WI38 (cell line): ENCODE data around the gene TCF3.

ENCODE experiments used
- H3K4me3 ChIP-seq: 2 replicates; pipeline ENCODE4 v1.5.1; 2011; ENCODE audit warnings: low read depth, mild to moderate bottlenecking, control low read depth, low read length
- TF ChIP-seq, protein P1 (sequence below): IDR thresholded peaks from 2 replicates; pipeline ENCODE4 v1.5.1; 2012; ENCODE audit warnings: low read depth, mild to moderate bottlenecking, control low read depth, low read length

TCF3 gene

DNA sequence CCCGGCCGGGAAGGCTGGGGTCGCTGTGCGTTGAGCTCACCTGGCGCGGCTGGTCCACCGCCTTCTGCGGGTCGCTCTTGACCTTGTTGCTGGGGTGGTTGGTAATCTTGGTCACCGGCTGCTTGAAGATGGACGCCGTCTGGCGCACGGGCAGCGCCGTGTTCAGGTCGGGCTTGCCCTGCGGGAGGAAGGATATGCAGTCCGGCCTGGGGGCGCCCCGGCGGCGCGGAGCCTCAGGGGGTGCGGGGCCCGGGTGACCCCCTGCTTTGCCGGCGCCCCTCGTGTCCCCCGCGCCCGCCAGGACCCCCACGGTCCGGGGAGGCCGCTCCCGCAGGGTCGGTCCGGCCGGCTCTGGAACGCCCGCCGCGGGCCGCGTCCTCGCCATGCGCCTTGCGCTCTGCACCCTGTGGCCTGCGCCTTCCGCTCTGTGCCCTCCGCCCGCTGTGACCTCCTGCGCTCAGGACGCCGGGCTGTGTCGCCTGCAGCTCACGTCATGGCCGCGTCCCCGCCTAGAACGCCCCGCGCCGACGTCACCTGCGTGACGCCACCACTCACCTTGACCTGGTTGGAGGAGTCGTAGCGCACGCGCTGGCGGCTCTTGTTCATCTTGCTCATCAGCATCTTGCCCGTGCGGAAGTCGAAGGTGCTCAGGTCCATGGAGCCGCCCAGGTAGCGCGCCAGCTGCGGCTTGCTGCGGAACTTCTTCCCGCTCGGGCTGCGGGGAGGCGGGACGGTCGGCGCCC lies 67.7 kb downstream of the TCF3 start:
- H3K4me3 ChIP-seq, result no peak overlapping the region
- TF ChIP-seq, protein P1, sequence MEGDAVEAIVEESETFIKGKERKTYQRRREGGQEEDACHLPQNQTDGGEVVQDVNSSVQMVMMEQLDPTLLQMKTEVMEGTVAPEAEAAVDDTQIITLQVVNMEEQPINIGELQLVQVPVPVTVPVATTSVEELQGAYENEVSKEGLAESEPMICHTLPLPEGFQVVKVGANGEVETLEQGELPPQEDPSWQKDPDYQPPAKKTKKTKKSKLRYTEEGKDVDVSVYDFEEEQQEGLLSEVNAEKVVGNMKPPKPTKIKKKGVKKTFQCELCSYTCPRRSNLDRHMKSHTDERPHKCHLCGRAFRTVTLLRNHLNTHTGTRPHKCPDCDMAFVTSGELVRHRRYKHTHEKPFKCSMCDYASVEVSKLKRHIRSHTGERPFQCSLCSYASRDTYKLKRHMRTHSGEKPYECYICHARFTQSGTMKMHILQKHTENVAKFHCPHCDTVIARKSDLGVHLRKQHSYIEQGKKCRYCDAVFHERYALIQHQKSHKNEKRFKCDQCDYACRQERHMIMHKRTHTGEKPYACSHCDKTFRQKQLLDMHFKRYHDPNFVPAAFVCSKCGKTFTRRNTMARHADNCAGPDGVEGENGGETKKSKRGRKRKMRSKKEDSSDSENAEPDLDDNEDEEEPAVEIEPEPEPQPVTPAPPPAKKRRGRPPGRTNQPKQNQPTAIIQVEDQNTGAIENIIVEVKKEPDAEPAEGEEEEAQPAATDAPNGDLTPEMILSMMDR, result no peak

DNA sequence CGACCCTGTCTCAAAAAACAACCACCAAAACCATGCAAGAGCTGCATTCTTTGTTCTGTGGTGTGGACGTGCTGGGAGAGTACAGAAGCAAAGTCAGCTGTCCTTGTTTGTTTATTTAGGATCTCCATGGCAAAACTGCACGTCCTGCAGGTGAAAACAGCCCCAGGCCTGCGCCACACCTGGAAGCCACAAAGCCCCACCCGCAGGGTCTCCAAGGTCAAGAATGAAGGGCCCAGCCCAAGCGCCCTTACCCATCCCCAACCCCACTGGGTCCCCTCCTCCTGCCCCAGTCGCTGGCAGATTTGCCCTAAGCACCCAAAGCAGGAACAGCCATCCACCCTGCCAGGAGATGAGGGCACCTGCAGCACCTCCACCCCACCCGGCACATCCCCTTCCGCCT lies 70.2 kb downstream of the TCF3 start:
- TF ChIP-seq, protein P1, result no peak
- no peak overlapping the region for H3K4me3 ChIP-seq

- TF ChIP-seq, protein P1, result no peak
- no peak overlapping the region for H3K4me3 ChIP-seq
Observed at GRCh38 chr19:1580957-1581356, 71.5 kb downstream of the TCF3 start.

GRCh38 chr19:1580382-1580781 lies 72.0 kb downstream of the TCF3 start:
- TF ChIP-seq, protein P1, result no peak
- no peak overlapping the region for H3K4me3 ChIP-seq

DNA sequence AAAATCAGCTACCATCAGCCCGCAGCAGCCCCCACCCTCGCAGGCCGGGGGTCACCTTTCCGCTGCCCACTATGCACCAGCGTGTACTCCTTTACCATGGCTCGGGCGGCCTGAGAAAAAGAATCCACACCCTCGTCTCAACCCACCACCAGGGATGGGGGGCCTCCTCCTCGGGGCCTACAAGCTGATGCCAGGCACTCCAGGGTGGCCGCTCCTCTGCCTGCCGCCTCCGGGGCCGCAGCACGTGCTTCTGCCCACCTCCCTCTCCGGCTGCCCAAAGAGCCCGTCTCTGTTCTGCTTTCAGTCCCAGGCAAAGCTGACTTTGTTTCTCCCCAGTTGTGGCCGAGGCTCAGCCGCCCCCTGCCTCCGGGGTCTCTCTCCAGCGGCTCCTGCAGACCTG lies 73.2 kb downstream of the TCF3 start:
- TF ChIP-seq, protein P1, result no peak
- H3K4me3 ChIP-seq, result no peak overlapping the region

DNA sequence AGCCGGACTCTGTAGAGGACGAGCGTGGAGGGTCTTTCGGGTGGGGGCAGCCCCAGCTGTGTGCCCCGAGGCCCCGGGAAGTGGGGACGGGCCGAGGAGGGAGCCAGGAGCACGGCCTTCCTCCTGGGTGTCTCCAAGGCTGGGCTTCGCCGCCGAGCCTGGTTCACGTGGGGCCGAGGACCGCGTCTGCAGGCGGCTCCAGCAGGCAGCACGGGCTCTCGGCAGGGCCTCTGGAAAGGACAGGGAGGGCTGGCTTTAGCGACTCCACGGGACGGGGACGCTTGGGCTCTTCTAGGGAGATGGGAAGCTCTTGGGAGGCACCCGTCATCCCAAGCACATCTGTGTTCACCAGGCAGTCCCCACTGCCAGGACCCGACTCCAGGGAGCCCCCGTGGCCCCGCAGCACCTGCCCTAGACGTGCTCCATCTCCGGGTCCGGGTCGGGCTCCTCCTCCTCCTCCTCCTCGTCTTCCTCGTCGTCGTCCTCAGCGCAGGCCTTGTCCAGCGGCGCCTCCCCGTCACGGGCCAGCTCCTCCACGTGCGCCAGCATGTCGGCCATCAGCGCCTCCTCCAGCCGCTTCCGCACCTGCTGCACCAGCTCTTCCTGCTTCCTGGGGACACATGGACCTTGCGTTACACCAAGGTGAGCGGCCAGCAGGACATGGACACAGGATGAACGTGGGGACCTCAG lies 74.3 kb downstream of the TCF3 start:
- TF ChIP-seq, protein P1, result no peak
- H3K4me3 ChIP-seq, result no peak overlapping the region
